ENCODE measurements around the gene ZNF652. TPM values are rescaled to one million over a fixed set of nuclear protein-coding genes. Genes with fewer than 3 reads are reported as not detected.

The ZNF652 gene
- polyA plus RNA-seq, 1 donor (not counting 4 experiments of a cell fraction or from before 2014, with no cell fraction given): 8.9 TPM

- Histone ChIP-seq H3K36me3 (ENCODE audit: control insufficient read depth in 2 of 2, extremely low read depth in 1 of 2, insufficient read depth in 2 of 2, low read length in 2 of 2) (no peaks in the 10 kb centered on the region), H3K9me3 (ENCODE audit: control insufficient read depth, low read depth, low read length) (no peaks in the 10 kb centered on the region), H3K79me2 (ENCODE audit: control insufficient read depth, insufficient read depth, low read length) (no peaks in the 10 kb centered on the region), H4K20me1 (ENCODE audit: control insufficient read depth, extremely low read depth, insufficient read depth, low read length) (no peaks in the 10 kb centered on the region), H3K9ac (ENCODE audit: control insufficient read depth, extremely low read depth, insufficient read depth, low read length) (no peak overlapping the region), H3K27me3 (ENCODE audit: control insufficient read depth, extremely low read depth, insufficient read depth, low read length) (no peaks in the 10 kb centered on the region), H3K4me2 (ENCODE audit: control insufficient read depth, extremely low read depth, insufficient read depth, low read depth, low read length) (no peak overlapping the region), H2AFZ (ENCODE audit: control insufficient read depth, low read length) (no peak overlapping the region), H3K9me1 (ENCODE audit: control insufficient read depth, extremely low read depth, insufficient read depth, low read length) (no peaks in the 10 kb centered on the region), H3K4me3 (ENCODE audit: control insufficient read depth in 2 of 3, extremely low read depth in 1 of 3, insufficient read depth in 2 of 3, low read depth in 1 of 3, low read length in 3 of 3) (no peak overlapping the region), H3K4me1 (ENCODE audit: control insufficient read depth, extremely low read depth, insufficient read depth, low read length) (peaks cover 12% of the 10 kb centered on the region), H3K27ac (ENCODE audit: control insufficient read depth, insufficient read depth, low read length) (no peak overlapping the region)
- dilution Hi-C loops (cut with MboI; ENCODE audit: extremely low pct_ligation_motif_present, low sequenced_read_pairs): no loop called here
- DNase-seq (ENCODE audit: low read depth, low spot score): no peak
- TF ChIP-seq EZH2 (IDR thresholded peaks at IDR 0.05; ENCODE audit: low read length) (no peak), CTCF (optimal IDR thresholded peaks at IDR 0.05 in 1 of 3, IDR thresholded peaks at IDR 0.05 in 1 of 3, conservative IDR thresholded peaks at IDR 0.05 in 1 of 3; ENCODE audit: extremely low read depth in 1 of 3, insufficient read depth in 2 of 3, low read length in 3 of 3) (no peak)
- no peak for FAIRE-seq
Observed at GRCh38 chr17:49388692-49389513, 26.9 kb upstream of the ZNF652 start.

- H3K4me1 ChIP-seq (ENCODE audit: control insufficient read depth, extremely low read depth, insufficient read depth, low read length): peaks cover 12% of the 10 kb centered on the region
- FAIRE-seq: no peak
- no peaks in the 10 kb centered on the region for H3K79me2 ChIP-seq (ENCODE audit: control insufficient read depth, insufficient read depth, low read length)
- no peak overlapping the region for H3K4me2 ChIP-seq (ENCODE audit: control insufficient read depth, extremely low read depth, insufficient read depth, low read depth, low read length)
- H2AFZ ChIP-seq (ENCODE audit: control insufficient read depth, low read length): no peak overlapping the region
- H4K20me1 ChIP-seq (ENCODE audit: control insufficient read depth, extremely low read depth, insufficient read depth, low read length): no peaks in the 10 kb centered on the region
- H3K9me1 ChIP-seq (ENCODE audit: control insufficient read depth, extremely low read depth, insufficient read depth, low read length): no peaks in the 10 kb centered on the region
- dilution Hi-C loops (cut with MboI; ENCODE audit: extremely low pct_ligation_motif_present, low sequenced_read_pairs): no loop called here
- H3K9ac ChIP-seq (ENCODE audit: control insufficient read depth, extremely low read depth, insufficient read depth, low read length): no peak overlapping the region
- no peak for DNase-seq (ENCODE audit: low read depth, low spot score)
- H3K27me3 ChIP-seq (ENCODE audit: control insufficient read depth, extremely low read depth, insufficient read depth, low read length): no peaks in the 10 kb centered on the region
- no peak overlapping the region for H3K4me3 ChIP-seq (ENCODE audit: control insufficient read depth in 2 of 3, extremely low read depth in 1 of 3, insufficient read depth in 2 of 3, low read depth in 1 of 3, low read length in 3 of 3)
- H3K36me3 ChIP-seq (ENCODE audit: control insufficient read depth in 2 of 2, extremely low read depth in 1 of 2, insufficient read depth in 2 of 2, low read length in 2 of 2): no peaks in the 10 kb centered on the region
- H3K27ac ChIP-seq (ENCODE audit: control insufficient read depth, insufficient read depth, low read length): no peak overlapping the region
- H3K9me3 ChIP-seq (ENCODE audit: control insufficient read depth, low read depth, low read length): no peaks in the 10 kb centered on the region
- TF ChIP-seq EZH2 (IDR thresholded peaks at IDR 0.05; ENCODE audit: low read length): no peak
- no peak for TF ChIP-seq CTCF (optimal IDR thresholded peaks at IDR 0.05 in 1 of 3, IDR thresholded peaks at IDR 0.05 in 1 of 3, conservative IDR thresholded peaks at IDR 0.05 in 1 of 3; ENCODE audit: extremely low read depth in 1 of 3, insufficient read depth in 2 of 3, low read length in 3 of 3)
Observed at GRCh38 chr17:49388290-49388640, 26.2 kb upstream of the ZNF652 start.
